CD4-positive, alpha-beta T cell treated with Interleukin-2 at 100 ng/mL for 4 hours (primary cell): ENCODE data around the gene ZSCAN21.

ENCODE experiments used
- DNase-seq: peaks from one replicate; pipeline ENCODE4 v3.0.0-alpha.2; 2020; ENCODE audit warnings: low spot score

ZSCAN21 gene

GRCh38 chr7:100029596-100029995 lies 20.0 kb upstream of the ZSCAN21 start:
- DNase-seq, result no peak

GRCh38 chr7:100033526-100033925 lies 16.0 kb upstream of the ZSCAN21 start:
- no peak for DNase-seq

- no peak for DNase-seq
Observed at GRCh38 chr7:100034871-100035510, 14.6 kb upstream of the ZSCAN21 start.

GRCh38 chr7:100035876-100036275 lies 13.7 kb upstream of the ZSCAN21 start:
- no peak for DNase-seq

- no peak for DNase-seq
Observed at GRCh38 chr7:100038326-100038725, 11.2 kb upstream of the ZSCAN21 start.

- no peak for DNase-seq
Observed at GRCh38 chr7:100040575-100040974, 9.0 kb upstream of the ZSCAN21 start.

GRCh38 chr7:100044718-100045117 lies 4.9 kb upstream of the ZSCAN21 start:
- DNase-seq, result no peak

- no peak for DNase-seq
Observed at GRCh38 chr7:100048680-100049079, 894 bp upstream of the ZSCAN21 start.

GRCh38 chr7:100051611-100052010 lies 2.0 kb downstream of the ZSCAN21 start:
- DNase-seq, result no peak

- DNase-seq, result peak; percentile 48
Observed at GRCh38 chr7:100053215-100053614, 3.6 kb downstream of the ZSCAN21 start.

- DNase-seq, result no peak
Observed at GRCh38 chr7:100057006-100057405, 7.4 kb downstream of the ZSCAN21 start.

GRCh38 chr7:100059251-100059739 lies 9.7 kb downstream of the ZSCAN21 start:
- no peak for DNase-seq

- no peak for DNase-seq
Observed at GRCh38 chr7:100061518-100062193, 12.1 kb downstream of the ZSCAN21 start.

GRCh38 chr7:100063376-100063775 lies 13.8 kb downstream of the ZSCAN21 start:
- no peak for DNase-seq

GRCh38 chr7:100064162-100064561 lies 14.6 kb downstream of the ZSCAN21 start:
- DNase-seq, result no peak

- no peak for DNase-seq
Observed at GRCh38 chr7:100065452-100066186, 16.0 kb downstream of the ZSCAN21 start.

GRCh38 chr7:100066953-100067352 lies 17.4 kb downstream of the ZSCAN21 start:
- DNase-seq, result no peak

GRCh38 chr7:100069991-100070390 lies 20.4 kb downstream of the ZSCAN21 start:
- no peak for DNase-seq

- DNase-seq, result no peak
Observed at GRCh38 chr7:100071018-100071723, 21.6 kb downstream of the ZSCAN21 start.

- no peak for DNase-seq
Observed at GRCh38 chr7:100072462-100072861, 22.9 kb downstream of the ZSCAN21 start.

GRCh38 chr7:100074841-100075240 lies 25.3 kb downstream of the ZSCAN21 start:
- DNase-seq, result no peak

- no peak for DNase-seq
Observed at GRCh38 chr7:100075418-100075817, 25.8 kb downstream of the ZSCAN21 start.
